ENCODE measurements around the gene MYL4.

Gene MYL4

DNA sequence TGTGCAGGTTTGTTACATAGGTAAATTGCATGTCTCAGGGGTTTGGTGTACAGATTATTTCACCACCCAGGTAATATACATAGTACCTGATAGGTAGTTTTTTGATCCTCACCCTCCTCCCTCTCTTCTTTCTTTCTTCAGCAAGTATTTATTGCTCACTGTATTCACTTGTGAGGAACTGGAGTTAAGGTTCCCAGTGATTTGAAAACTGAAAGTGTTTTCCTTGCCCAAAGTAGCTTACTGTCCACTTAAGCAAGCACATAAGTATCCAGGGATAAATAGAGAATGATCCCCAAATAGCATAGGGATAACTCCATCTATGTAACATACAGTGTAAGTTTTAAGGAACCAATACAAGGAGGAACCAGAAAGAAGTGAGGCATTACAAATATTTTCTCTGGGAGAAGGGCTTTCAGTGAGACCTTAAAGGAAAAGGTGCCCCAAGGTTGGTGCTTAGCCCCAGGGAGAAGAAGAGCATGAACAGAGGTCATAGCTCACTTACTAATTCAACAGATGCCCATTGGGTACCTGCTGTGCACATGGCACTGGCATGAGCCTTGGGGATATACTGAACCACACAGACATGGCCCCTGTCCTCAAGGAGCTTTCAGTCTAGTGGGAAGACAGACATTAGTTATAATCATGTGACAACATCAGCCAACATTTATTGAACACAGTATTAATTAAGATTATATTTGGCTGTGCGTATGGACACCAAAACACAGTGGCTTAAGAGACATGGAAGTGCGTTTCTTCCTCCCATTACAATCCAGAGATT is 17.0 kb downstream of the MYL4 start:
- TF ChIP-seq, protein P1, sequence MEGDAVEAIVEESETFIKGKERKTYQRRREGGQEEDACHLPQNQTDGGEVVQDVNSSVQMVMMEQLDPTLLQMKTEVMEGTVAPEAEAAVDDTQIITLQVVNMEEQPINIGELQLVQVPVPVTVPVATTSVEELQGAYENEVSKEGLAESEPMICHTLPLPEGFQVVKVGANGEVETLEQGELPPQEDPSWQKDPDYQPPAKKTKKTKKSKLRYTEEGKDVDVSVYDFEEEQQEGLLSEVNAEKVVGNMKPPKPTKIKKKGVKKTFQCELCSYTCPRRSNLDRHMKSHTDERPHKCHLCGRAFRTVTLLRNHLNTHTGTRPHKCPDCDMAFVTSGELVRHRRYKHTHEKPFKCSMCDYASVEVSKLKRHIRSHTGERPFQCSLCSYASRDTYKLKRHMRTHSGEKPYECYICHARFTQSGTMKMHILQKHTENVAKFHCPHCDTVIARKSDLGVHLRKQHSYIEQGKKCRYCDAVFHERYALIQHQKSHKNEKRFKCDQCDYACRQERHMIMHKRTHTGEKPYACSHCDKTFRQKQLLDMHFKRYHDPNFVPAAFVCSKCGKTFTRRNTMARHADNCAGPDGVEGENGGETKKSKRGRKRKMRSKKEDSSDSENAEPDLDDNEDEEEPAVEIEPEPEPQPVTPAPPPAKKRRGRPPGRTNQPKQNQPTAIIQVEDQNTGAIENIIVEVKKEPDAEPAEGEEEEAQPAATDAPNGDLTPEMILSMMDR (IDR thresholded peaks at IDR 0.05; ENCODE audit: low read length, missing control alignments), result no peak
- H3K4me3 ChIP-seq (replicated peaks; ENCODE audit: low read depth, low read length), result no peak overlapping the region
- peak; percentile 36 for DNase-seq (ENCODE audit: low read depth)

DNA sequence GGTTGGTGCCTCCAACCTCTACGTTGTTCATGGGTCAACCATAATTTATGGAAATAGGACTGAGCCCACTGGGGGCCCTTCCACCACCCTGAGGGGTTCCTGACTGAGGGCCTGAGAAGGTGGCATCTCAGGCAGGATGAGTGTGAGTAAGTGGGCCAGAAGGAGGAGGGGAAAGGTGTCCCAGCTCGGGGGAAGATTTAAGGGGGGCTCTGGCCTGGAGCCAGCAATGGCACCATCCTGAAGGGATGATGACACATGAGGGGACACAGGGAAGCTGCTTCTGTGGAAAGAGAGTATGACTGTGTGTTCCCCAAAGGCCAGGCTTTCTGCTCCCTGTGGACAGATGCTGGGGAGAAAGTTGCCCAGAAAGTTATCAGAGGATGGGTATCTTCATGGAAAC is 18.7 kb downstream of the MYL4 start:
- no peak overlapping the region for H3K4me3 ChIP-seq (replicated peaks; ENCODE audit: low read depth, low read length)
- DNase-seq (ENCODE audit: low read depth), result no peak
- TF ChIP-seq, protein P1 (IDR thresholded peaks at IDR 0.05; ENCODE audit: low read length, missing control alignments), result no peak

DNA sequence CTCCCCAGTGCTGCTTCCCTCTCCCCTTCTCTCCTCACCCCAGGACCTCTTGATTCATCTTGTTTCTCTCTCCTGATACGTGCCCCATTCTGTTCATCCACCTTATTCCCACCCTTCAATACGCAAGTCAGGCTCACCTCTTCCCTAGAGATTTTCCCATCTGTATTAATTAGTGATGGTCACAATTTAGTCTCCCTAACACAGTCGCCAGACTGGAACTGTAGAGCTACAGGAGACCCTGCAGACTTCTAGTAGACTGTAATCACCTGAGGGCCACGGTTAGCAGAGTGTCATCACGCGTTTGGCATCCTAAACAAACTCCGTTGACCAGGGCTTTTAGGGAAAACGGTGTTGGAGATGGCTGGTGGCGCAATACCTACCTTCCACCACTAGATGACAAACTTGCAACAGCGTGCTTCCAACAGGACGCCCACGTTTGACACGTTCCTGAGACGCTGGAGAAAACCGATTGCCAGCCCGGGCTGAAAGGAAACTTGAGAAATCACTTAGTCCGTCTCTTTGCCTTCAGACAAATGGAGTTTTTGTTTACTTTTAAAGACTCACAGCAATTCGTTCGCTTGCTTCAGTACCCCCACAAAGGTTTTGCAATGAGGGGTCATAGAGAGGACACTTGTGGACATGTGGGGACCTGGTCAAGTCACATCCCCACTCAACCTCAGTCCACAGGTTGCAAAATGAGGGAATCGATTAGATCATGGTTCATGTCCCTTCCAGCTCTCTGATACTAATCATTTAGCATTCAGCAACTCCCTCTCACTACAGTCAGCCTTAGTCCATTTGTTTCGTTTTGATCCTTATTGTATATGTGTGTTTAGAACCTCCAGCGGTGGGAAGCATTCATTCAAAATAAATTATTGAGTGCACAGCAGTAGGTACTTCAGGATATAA is 20.6 kb downstream of the MYL4 start:
- peak; percentile 97 for DNase-seq (ENCODE audit: low read depth)
- TF ChIP-seq, protein P1 (IDR thresholded peaks at IDR 0.05; ENCODE audit: low read length, missing control alignments), result no peak
- H3K4me3 ChIP-seq (replicated peaks; ENCODE audit: low read depth, low read length), result peak overlapping the region; percentile 39

DNA sequence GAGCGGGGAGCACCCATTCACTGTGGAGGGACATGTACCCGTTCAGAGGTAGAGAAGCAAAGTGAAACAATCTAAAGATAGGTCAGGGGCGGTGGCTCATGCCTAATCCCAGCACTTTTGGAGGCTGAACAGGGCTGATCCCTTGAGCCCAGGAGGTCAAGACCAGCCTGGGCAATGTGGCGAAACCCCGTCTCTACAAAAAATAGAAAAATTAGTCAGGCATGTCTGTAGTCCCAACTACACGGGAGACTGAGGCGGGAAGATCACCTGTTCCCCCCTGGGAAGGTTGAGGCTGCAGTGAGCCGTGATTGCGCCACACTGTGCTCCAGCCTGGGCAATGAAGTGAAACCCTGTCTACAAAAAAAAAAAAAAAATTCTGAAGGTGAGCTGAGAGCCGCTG is 21.7 kb downstream of the MYL4 start:
- DNase-seq (ENCODE audit: low read depth), result no peak
- TF ChIP-seq, protein P1 (IDR thresholded peaks at IDR 0.05; ENCODE audit: low read length, missing control alignments), result no peak

DNA sequence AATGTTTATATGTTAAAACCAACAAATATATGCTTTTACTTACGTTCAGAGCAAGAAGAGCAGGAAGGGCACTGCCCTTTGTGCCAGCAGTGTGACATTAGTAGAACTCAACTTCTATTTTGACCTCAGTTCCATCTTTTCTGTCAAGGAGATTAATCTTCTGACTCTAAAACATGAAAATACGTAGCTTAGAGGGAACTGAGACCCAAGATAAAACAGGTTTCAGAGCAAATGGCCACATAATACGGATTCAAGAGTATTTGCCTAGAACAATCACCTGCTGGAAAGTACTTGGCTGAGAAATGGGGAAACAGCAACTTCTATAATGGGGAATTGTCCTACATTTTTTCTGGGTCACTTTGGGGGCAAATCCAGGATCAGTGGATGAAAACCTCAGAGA is 22.2 kb downstream of the MYL4 start:
- no peak for DNase-seq (ENCODE audit: low read depth)
- H3K4me3 ChIP-seq (replicated peaks; ENCODE audit: low read depth, low read length), result no peak overlapping the region
- TF ChIP-seq, protein P1 (IDR thresholded peaks at IDR 0.05; ENCODE audit: low read length, missing control alignments), result no peak

More for the DNA sequence above, 21.7 kb downstream of the MYL4 start:
- H3K4me3 ChIP-seq (replicated peaks; ENCODE audit: low read depth, low read length), result no peak overlapping the region

DNA sequence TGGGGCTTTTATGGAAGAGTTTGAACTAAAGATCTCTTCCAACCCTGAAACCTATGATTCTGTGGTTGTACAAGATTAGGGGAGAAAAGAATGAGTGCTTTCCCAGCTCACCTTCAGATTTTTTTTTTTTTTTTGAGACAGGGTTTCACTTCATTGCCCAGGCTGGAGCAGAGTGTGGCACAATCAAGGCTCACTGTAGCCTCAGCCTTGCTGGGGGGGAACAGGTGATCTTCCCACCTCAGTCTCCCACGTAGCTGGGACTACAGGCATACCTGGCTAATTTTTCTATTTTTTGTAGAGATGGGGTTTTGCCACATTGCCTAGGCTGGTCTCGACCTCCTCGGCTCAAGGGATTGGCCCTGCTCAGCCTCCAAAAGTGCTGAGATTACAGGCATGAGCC is 22.7 kb downstream of the MYL4 start:
- H3K4me3 ChIP-seq (replicated peaks; ENCODE audit: low read depth, low read length), result no peak overlapping the region
- TF ChIP-seq, protein P1 (IDR thresholded peaks at IDR 0.05; ENCODE audit: low read length, missing control alignments), result no peak
- no peak for DNase-seq (ENCODE audit: low read depth)
